ENCODE data around the gene MLIP.
A peak's percentile ranks its signal among the peaks of the same experiment; 100 is the strongest.

MLIP gene

GRCh38 chr6:54185885-54186284, 74.6 kb downstream of the MLIP start:
- no peak for DNase-seq (ENCODE audit: low read depth)
- TF ChIP-seq MYC (IDR thresholded peaks at IDR 0.05; ENCODE audit: low read depth, low read length), result no peak
- no peak for TF ChIP-seq CTCF (IDR thresholded peaks at IDR 0.05; ENCODE audit: low read depth, low read length)
- TF ChIP-seq MAX (IDR thresholded peaks at IDR 0.05; ENCODE audit: low read depth, low read length), result no peak
- no peak overlapping the region for H3K4me3 ChIP-seq (ENCODE audit: low read depth, low read length)

GRCh38 chr6:54188846-54189245, 77.6 kb downstream of the MLIP start:
- peak; percentile 19 for DNase-seq (ENCODE audit: low read depth)
- TF ChIP-seq POLR2A (IDR thresholded peaks at IDR 0.05; ENCODE audit: extremely low read depth, insufficient read length) (no peak), CTCF (IDR thresholded peaks at IDR 0.05; ENCODE audit: low read depth, low read length) (no peak)
- H3K4me3 ChIP-seq (ENCODE audit: low read depth, low read length), result no peak overlapping the region

GRCh38 chr6:54191461-54191860, 80.2 kb downstream of the MLIP start:
- DNase-seq (ENCODE audit: low read depth), result peak; percentile 16
- no peak for TF ChIP-seq POLR2A (IDR thresholded peaks at IDR 0.05; ENCODE audit: extremely low read depth, insufficient read length)
- TF ChIP-seq MYC (IDR thresholded peaks at IDR 0.05; ENCODE audit: low read depth, low read length), result no peak
- no peak for TF ChIP-seq MAX (IDR thresholded peaks at IDR 0.05; ENCODE audit: low read depth, low read length)
- TF ChIP-seq CTCF (IDR thresholded peaks at IDR 0.05; ENCODE audit: low read depth, low read length), result no peak
- H3K4me3 ChIP-seq (ENCODE audit: low read depth, low read length), result no peak overlapping the region

- TF ChIP-seq MAX (IDR thresholded peaks at IDR 0.05; ENCODE audit: low read depth, low read length) (no peak), POLR2A (IDR thresholded peaks at IDR 0.05; ENCODE audit: extremely low read depth, insufficient read length) (no peak), CTCF (IDR thresholded peaks at IDR 0.05; ENCODE audit: low read depth, low read length) (no peak), MYC (IDR thresholded peaks at IDR 0.05; ENCODE audit: low read depth, low read length) (no peak)
- H3K4me3 ChIP-seq (ENCODE audit: low read depth, low read length), result no peak overlapping the region
- DNase-seq (ENCODE audit: low read depth), result no peak
These were observed 81.8 kb downstream of the MLIP start for GRCh38 chr6:54192993-54193392.

GRCh38 chr6:54193560-54193959, 82.3 kb downstream of the MLIP start:
- no peak for DNase-seq (ENCODE audit: low read depth)
- TF ChIP-seq POLR2A (IDR thresholded peaks at IDR 0.05; ENCODE audit: extremely low read depth, insufficient read length), result no peak
- TF ChIP-seq CTCF (IDR thresholded peaks at IDR 0.05; ENCODE audit: low read depth, low read length), result no peak
- TF ChIP-seq MAX (IDR thresholded peaks at IDR 0.05; ENCODE audit: low read depth, low read length), result no peak
- TF ChIP-seq MYC (IDR thresholded peaks at IDR 0.05; ENCODE audit: low read depth, low read length), result no peak

GRCh38 chr6:54194067-54194466, 82.8 kb downstream of the MLIP start:
- peak; percentile 36 for DNase-seq (ENCODE audit: low read depth)
- no peak overlapping the region for H3K4me3 ChIP-seq (ENCODE audit: low read depth, low read length)
- TF ChIP-seq MYC (IDR thresholded peaks at IDR 0.05; ENCODE audit: low read depth, low read length), result no peak

More at GRCh38 chr6:54193560-54193959, 82.3 kb downstream of the MLIP start:
- H3K4me3 ChIP-seq (ENCODE audit: low read depth, low read length), result no peak overlapping the region
